ENCODE data around the gene MCCC2. TPM values are rescaled to one million over a fixed set of nuclear protein-coding genes. Genes with fewer than 3 reads are reported as not detected.

Gene MCCC2
- total and polyA plus RNA-seq, 2 of the 4 experiments (the other 2 are of a cell fraction), result 18.0 to 22.0 TPM

DNA sequence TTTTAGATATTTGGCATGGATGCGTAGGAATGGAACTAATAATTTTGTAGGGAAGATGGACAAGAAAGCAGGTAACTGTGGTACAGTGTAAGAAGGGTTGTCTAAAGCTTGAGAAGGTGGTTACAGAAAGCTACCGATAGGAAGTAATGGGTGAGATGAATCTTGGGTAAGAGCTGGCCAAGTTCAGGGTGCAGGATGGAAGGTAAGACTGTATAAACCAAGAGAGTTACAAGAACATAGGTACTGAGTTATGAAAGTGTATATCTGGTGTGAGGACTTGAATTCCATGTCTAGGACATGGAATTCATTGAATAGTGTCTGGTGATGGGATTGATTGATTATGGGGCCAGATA, 1.4 kb downstream of the MCCC2 start:
- ChIA-PET POLR2A (ENCODE audit: unreplicated experiment) (no interaction called here), CTCF (no interaction called here)
- peaks cover 11 to 16% of the 10 kb centered on the region in 2 experiments; a peak in 3 of 4 replicates for H3K79me1 ChIP-seq (ENCODE audit: low read depth in 1 of 2, low read length in 2 of 2)
- no peak overlapping the region for H2AFZ ChIP-seq (replicated peaks; ENCODE audit: low read length, poor library complexity)
- no peak overlapping the region for H3K27ac ChIP-seq (ENCODE audit: insufficient read depth, low read length)
- no peaks in the 10 kb centered on the region for H3K9me3 ChIP-seq (ENCODE audit: control insufficient read depth, insufficient read depth, low read length)
- H4K8ac ChIP-seq (ENCODE audit: low read depth in 2 of 2, low read length in 2 of 2), result no peak overlapping the region
- no peaks in the 10 kb centered on the region; the same call in 1 of the 2 replicates for H3K9me1 ChIP-seq (ENCODE audit: insufficient read depth, low read length)
- no peak overlapping the region for H3K4me2 ChIP-seq (ENCODE audit: low read depth, low read length)
- no peak overlapping the region for H3K56ac ChIP-seq (ENCODE audit: extremely low read depth, insufficient read depth, low read length)
- H3K4ac ChIP-seq (ENCODE audit: low read depth, low read length), result no peak overlapping the region
- no peaks in the 10 kb centered on the region for H4K20me1 ChIP-seq (ENCODE audit: insufficient read depth, low read length)
- no peak overlapping the region for H3K9ac ChIP-seq (ENCODE audit: low read depth, low read length)
- in situ Hi-C loops (cut with MboI; ENCODE audit: low sequenced_read_pairs) (loop anchor here (25.0 kb wide), 1 partner anchor 724 kb away; the partner anchor contains the start of genes MRPS27 and PTCD2), dilution Hi-C loops (cut with HindIII; ENCODE audit: low sequenced_read_pairs, unreplicated experiment) (no loop called here), intact Hi-C loops (cut with micrococcal nuclease) (loop anchor here (5.0 kb wide), 1 partner anchor 719 kb away; no protein-coding TSS in a partner anchor)
- no peak overlapping the region for H3K14ac ChIP-seq (replicated peaks; ENCODE audit: low read depth, low read length)
- no peak overlapping the region for H4K91ac ChIP-seq (ENCODE audit: insufficient read depth, low read depth, low read length)
- ATAC-seq (ENCODE audit: low read depth) (no peak), DNase-seq (no peak)
- BruUV-seq (replicated peaks), result no TSS peak
- no peak overlapping the region for H3K18ac ChIP-seq (ENCODE audit: low read depth, low read length)
- H2BK120ac ChIP-seq (ENCODE audit: low read depth, low read length), result no peak overlapping the region
- no peak overlapping the region for H2BK20ac ChIP-seq (ENCODE audit: low read depth, low read length)
- no peak overlapping the region for H2AK9ac ChIP-seq (replicated peaks; ENCODE audit: low read depth, low read length, poor library complexity)
- no peak overlapping the region for H2AK5ac ChIP-seq (ENCODE audit: low read depth, low read length)
- H3K36me3 ChIP-seq (ENCODE audit: control insufficient read depth, insufficient read depth, low read length), result no peaks in the 10 kb centered on the region
- peaks cover 2% of the 10 kb centered on the region; the same call in 1 of the 2 replicates for H3K4me1 ChIP-seq (ENCODE audit: control insufficient read depth, insufficient read depth, low read length)
- no peak overlapping the region for H4K5ac ChIP-seq (ENCODE audit: low read depth, low read length)
- H3K23ac ChIP-seq (ENCODE audit: low read depth, low read length), result no peak overlapping the region
- H3K4me3 ChIP-seq (ENCODE audit: insufficient read depth, low read depth, low read length), result no peak overlapping the region
- H2BK15ac ChIP-seq (ENCODE audit: low read depth, low read length), result no peak overlapping the region
- WGBS, 2 experiments (ENCODE audit: extremely low coverage in 2 of 2, insufficient read length in 1 of 2), result 100% methylated on average over 1 of the region's 2 CpGs; no CpG with 5 or more reads in 1 of the 2 experiments
- no peak for TF ChIP-seq RCOR1 (IDR thresholded peaks at IDR 0.05; ENCODE audit: insufficient replicate concordance, low read length)
- no peak for TF ChIP-seq NFE2L2 (IDR thresholded peaks at IDR 0.05; ENCODE audit: low read depth, low read length)
- TF ChIP-seq CHD1 (IDR thresholded peaks at IDR 0.05; ENCODE audit: low read depth, low read length), result no peak
- no peak for TF ChIP-seq RFX5 (IDR thresholded peaks at IDR 0.05; ENCODE audit: low read depth, low read length)
- TF ChIP-seq, protein P1, sequence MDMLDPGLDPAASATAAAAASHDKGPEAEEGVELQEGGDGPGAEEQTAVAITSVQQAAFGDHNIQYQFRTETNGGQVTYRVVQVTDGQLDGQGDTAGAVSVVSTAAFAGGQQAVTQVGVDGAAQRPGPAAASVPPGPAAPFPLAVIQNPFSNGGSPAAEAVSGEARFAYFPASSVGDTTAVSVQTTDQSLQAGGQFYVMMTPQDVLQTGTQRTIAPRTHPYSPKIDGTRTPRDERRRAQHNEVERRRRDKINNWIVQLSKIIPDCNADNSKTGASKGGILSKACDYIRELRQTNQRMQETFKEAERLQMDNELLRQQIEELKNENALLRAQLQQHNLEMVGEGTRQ (IDR thresholded peaks at IDR 0.05; ENCODE audit: low read depth, low read length), result no peak
- TF ChIP-seq ELK1 (IDR thresholded peaks at IDR 0.05; ENCODE audit: borderline replicate concordance, low read depth, low read length), result no peak
- no peak for TF ChIP-seq POLR2A (IDR thresholded peaks at IDR 0.05; ENCODE audit: low read depth, low read length)
- no peak for TF ChIP-seq MXI1 (IDR thresholded peaks at IDR 0.05; ENCODE audit: borderline replicate concordance, low read depth, low read length)
- no peak for TF ChIP-seq SMC3 (IDR thresholded peaks at IDR 0.05; ENCODE audit: low read depth, low read length)
- no peaks in the 10 kb centered on the region for H3K27me3 ChIP-seq (ENCODE audit: control insufficient read depth, insufficient read depth, low read length)
- no peak overlapping the region for H2BK5ac ChIP-seq (ENCODE audit: low read depth, low read length, poor library complexity, severe bottlenecking)

All from IMR-90 (cell line).